Measurements from ENCODE around the gene GSTA4.

GSTA4 gene

DNA sequence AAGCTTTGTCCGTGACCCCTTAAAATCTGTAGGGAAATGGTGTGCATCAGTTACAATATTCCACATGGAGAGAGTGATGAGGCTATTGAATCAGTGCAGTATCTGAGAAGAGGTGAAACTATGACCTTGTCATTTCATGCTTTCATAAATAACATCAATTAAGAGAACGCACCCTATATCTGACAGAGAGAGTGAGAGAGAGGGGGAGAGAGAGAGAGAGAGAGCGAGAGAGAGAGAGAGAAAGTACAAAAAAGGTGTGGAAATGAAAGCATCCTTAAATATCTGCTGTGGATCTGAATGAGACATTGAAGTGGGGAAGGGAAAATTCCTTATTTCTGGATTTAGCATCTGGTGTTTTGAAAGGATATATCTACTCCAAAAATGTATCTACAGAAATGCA lies 12.4 kb downstream of the GSTA4 start:
- no peak overlapping the region for H3K27ac ChIP-seq (ENCODE audit: low read depth, low read length)
- H3K9me3 ChIP-seq (ENCODE audit: control insufficient read depth, insufficient read depth, low read length) = no peaks in the 10 kb centered on the region
- no peak for TF ChIP-seq EZH2phosphoT487 (IDR thresholded peaks at IDR 0.05; ENCODE audit: borderline replicate concordance, low read length)
- TF ChIP-seq, protein P1, sequence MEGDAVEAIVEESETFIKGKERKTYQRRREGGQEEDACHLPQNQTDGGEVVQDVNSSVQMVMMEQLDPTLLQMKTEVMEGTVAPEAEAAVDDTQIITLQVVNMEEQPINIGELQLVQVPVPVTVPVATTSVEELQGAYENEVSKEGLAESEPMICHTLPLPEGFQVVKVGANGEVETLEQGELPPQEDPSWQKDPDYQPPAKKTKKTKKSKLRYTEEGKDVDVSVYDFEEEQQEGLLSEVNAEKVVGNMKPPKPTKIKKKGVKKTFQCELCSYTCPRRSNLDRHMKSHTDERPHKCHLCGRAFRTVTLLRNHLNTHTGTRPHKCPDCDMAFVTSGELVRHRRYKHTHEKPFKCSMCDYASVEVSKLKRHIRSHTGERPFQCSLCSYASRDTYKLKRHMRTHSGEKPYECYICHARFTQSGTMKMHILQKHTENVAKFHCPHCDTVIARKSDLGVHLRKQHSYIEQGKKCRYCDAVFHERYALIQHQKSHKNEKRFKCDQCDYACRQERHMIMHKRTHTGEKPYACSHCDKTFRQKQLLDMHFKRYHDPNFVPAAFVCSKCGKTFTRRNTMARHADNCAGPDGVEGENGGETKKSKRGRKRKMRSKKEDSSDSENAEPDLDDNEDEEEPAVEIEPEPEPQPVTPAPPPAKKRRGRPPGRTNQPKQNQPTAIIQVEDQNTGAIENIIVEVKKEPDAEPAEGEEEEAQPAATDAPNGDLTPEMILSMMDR (IDR thresholded peaks at IDR 0.05; ENCODE audit: low read depth, low read length, poor library complexity, severe bottlenecking) = no peak
- H3K4me2 ChIP-seq (ENCODE audit: low read length) = no peak overlapping the region
- H3K4me3 ChIP-seq (ENCODE audit: low read length) = no peak overlapping the region
- H4K20me1 ChIP-seq (ENCODE audit: control insufficient read depth, insufficient read depth, low read depth, low read length) = no peaks in the 10 kb centered on the region
- no peaks in the 10 kb centered on the region for H3F3A ChIP-seq (ENCODE audit: control insufficient read depth, insufficient read depth)
- peaks cover 50% of the 10 kb centered on the region for H3K4me1 ChIP-seq (ENCODE audit: control insufficient read depth, low read length)
- no peaks in the 10 kb centered on the region for H3K9me2 ChIP-seq (replicated peaks; ENCODE audit: control insufficient read depth, low read length)
- no peaks in the 10 kb centered on the region for H3K27me3 ChIP-seq (ENCODE audit: control insufficient read depth, low read length)
- no peaks in the 10 kb centered on the region for H3K36me3 ChIP-seq (ENCODE audit: control insufficient read depth, low read length)
- H3K79me2 ChIP-seq (ENCODE audit: control insufficient read depth, low read length) = no peaks in the 10 kb centered on the region

DNA sequence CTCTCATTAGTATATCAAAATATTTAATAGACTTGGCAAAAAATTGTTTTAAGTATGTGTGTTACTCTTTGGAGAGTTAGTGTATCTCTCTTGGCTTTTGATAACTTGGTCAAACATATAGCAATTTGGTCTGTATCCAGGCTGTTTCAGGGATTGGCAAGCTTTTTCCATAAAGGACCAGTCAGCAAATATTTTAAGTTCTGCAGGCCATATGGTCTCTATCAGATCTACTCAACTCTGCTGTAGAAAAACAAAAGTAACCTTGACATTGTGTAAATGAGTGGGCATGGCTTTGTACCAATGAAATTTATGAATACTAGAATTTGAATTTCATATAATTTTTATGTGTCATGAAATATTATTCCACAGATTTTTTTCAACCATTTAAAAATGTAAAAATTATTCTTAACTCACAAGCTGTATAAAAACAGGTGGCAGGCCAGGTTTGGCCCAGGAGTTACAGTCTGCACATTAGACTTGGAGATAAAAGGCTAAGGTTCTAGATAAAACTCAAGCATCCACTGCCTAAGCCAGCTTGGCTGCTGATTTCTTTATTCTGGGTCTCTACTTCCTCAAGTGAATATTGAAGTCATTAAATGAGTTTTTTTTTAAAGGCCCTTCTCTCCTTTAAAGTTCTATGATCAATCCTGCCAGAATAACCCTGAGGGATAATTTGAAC lies 13.7 kb downstream of the GSTA4 start:
- H3K9me2 ChIP-seq (replicated peaks; ENCODE audit: control insufficient read depth, low read length) = no peaks in the 10 kb centered on the region
- no peak overlapping the region for H3K4me3 ChIP-seq (ENCODE audit: low read length)
- H3F3A ChIP-seq (ENCODE audit: control insufficient read depth, insufficient read depth) = no peaks in the 10 kb centered on the region
- TF ChIP-seq EZH2phosphoT487 (IDR thresholded peaks at IDR 0.05; ENCODE audit: borderline replicate concordance, low read length) = no peak
- TF ChIP-seq, protein P1 (IDR thresholded peaks at IDR 0.05; ENCODE audit: low read depth, low read length, poor library complexity, severe bottlenecking) = no peak
- H3K79me2 ChIP-seq (ENCODE audit: control insufficient read depth, low read length) = no peaks in the 10 kb centered on the region
- H3K4me2 ChIP-seq (ENCODE audit: low read length) = no peak overlapping the region
- no peak overlapping the region for H3K27ac ChIP-seq (ENCODE audit: low read depth, low read length)
- H3K9me3 ChIP-seq (ENCODE audit: control insufficient read depth, insufficient read depth, low read length) = no peaks in the 10 kb centered on the region
- no peaks in the 10 kb centered on the region for H4K20me1 ChIP-seq (ENCODE audit: control insufficient read depth, insufficient read depth, low read depth, low read length)
- H3K27me3 ChIP-seq (ENCODE audit: control insufficient read depth, low read length) = no peaks in the 10 kb centered on the region
- peaks cover 58% of the 10 kb centered on the region for H3K4me1 ChIP-seq (ENCODE audit: control insufficient read depth, low read length)
- H3K36me3 ChIP-seq (ENCODE audit: control insufficient read depth, low read length) = no peaks in the 10 kb centered on the region

DNA sequence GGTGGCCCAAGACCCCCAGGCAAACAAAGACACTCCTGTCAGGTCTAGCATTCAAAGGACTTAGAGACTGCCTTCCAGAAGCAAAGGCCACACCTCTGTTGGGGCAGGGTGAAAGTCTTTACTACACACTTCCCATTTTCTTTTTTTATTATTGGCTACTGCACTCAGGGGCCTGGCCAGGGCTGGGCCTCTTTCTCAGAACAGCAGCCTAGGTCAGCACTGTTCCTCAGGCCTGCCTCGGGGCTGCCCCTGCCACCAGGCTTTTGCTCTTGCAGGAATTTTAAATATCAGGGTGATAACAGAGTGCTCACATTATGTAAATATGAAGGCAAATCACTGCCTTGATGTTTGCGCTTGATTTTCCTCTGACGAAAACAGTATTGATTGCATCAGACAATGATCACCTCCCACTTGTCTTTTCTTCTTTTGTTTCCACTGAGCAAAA lies 18.5 kb downstream of the GSTA4 start:
- no peaks in the 10 kb centered on the region for H3K9me3 ChIP-seq (ENCODE audit: control insufficient read depth, insufficient read depth, low read length)
- H3F3A ChIP-seq (ENCODE audit: control insufficient read depth, insufficient read depth) = no peaks in the 10 kb centered on the region
- H3K27me3 ChIP-seq (ENCODE audit: control insufficient read depth, low read length) = no peaks in the 10 kb centered on the region
- no peaks in the 10 kb centered on the region for H3K36me3 ChIP-seq (ENCODE audit: control insufficient read depth, low read length)
- no peaks in the 10 kb centered on the region for H4K20me1 ChIP-seq (ENCODE audit: control insufficient read depth, insufficient read depth, low read depth, low read length)
- H3K4me3 ChIP-seq (ENCODE audit: low read length) = peak overlapping the region; percentile 52
- peak overlapping the region; percentile 56 for H3K4me2 ChIP-seq (ENCODE audit: low read length)
- H3K27ac ChIP-seq (ENCODE audit: low read depth, low read length) = peak overlapping the region; percentile 67
- TF ChIP-seq EZH2phosphoT487 (IDR thresholded peaks at IDR 0.05; ENCODE audit: borderline replicate concordance, low read length) = no peak
- H3K4me1 ChIP-seq (ENCODE audit: control insufficient read depth, low read length) = peaks cover 48% of the 10 kb centered on the region
- H3K79me2 ChIP-seq (ENCODE audit: control insufficient read depth, low read length) = no peaks in the 10 kb centered on the region
- H3K9me2 ChIP-seq (replicated peaks; ENCODE audit: control insufficient read depth, low read length) = no peaks in the 10 kb centered on the region

DNA sequence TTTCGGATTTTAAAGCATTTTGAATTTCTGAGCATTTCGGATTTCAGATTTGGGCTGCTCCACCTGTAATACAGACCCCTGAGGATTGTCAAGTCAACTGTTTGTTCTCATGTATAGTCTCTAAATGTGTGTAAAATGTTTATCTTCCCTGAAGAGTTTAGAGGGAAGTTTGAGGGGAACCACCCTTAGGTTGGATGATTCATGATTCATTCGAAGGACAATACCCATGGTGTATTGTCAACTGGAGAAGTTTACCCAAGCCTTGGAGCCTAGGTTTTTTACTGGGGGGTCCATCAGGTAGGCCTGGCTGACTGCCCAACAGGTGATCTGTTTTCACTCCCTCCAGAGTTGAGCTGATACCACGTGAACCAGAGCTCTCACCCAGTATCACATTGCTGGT lies 18.9 kb downstream of the GSTA4 start:
- H3K36me3 ChIP-seq (ENCODE audit: control insufficient read depth, low read length) = no peaks in the 10 kb centered on the region
- no peak for TF ChIP-seq EZH2phosphoT487 (IDR thresholded peaks at IDR 0.05; ENCODE audit: borderline replicate concordance, low read length)
- TF ChIP-seq, protein P1 (IDR thresholded peaks at IDR 0.05; ENCODE audit: low read depth, low read length, poor library complexity, severe bottlenecking) = no peak
- no peaks in the 10 kb centered on the region for H3K9me2 ChIP-seq (replicated peaks; ENCODE audit: control insufficient read depth, low read length)
- H3K9me3 ChIP-seq (ENCODE audit: control insufficient read depth, insufficient read depth, low read length) = no peaks in the 10 kb centered on the region
- no peaks in the 10 kb centered on the region for H4K20me1 ChIP-seq (ENCODE audit: control insufficient read depth, insufficient read depth, low read depth, low read length)
- peak overlapping the region; percentile 56 for H3K4me2 ChIP-seq (ENCODE audit: low read length)
- H3K27ac ChIP-seq (ENCODE audit: low read depth, low read length) = peak overlapping the region; percentile 67
- no peaks in the 10 kb centered on the region for H3K79me2 ChIP-seq (ENCODE audit: control insufficient read depth, low read length)
- peaks cover 48% of the 10 kb centered on the region for H3K4me1 ChIP-seq (ENCODE audit: control insufficient read depth, low read length)
- no peaks in the 10 kb centered on the region for H3K27me3 ChIP-seq (ENCODE audit: control insufficient read depth, low read length)
- peak overlapping the region; percentile 52 for H3K4me3 ChIP-seq (ENCODE audit: low read length)
- H3F3A ChIP-seq (ENCODE audit: control insufficient read depth, insufficient read depth) = no peaks in the 10 kb centered on the region

Measured in DOHH2 (cell line).